Cardiac fibroblast (primary cell): Measurements from ENCODE around the gene OR6N2.
A peak's percentile ranks its signal among the peaks of the same experiment; 100 is the strongest.

ENCODE experiments used
- DNase-seq, 2 donors: peaks; one replicate each; pipeline versions ENCODE4 v3.0.0 to v3.0.0-alpha.2; 2010; ENCODE audit warnings: low read depth in 2 of 2
- H3K4me3 ChIP-seq, 2 donors: replicated peaks in 1 of 2; 1 replicate in 1 of 2; 2 replicates in 1 of 2; pipeline ENCODE4 v1.5.1; 2011; ENCODE audit warnings: low read depth in 2 of 2, low read length in 2 of 2, mild to moderate bottlenecking in 2 of 2, moderate library complexity in 1 of 2
- CTCF ChIP-seq: IDR thresholded peaks from one replicate; pipeline ENCODE4 v1.5.1; 2011; ENCODE audit warnings: low read depth, mild to moderate bottlenecking, low read length, inconsistent platforms

The OR6N2 gene

GRCh38 chr1:158814970-158815369, 34.0 kb upstream of the OR6N2 start:
- H3K4me3 ChIP-seq: no peak overlapping the region
- no peak for DNase-seq
- TF ChIP-seq CTCF: no peak

GRCh38 chr1:158813164-158813563, 32.2 kb upstream of the OR6N2 start:
- no peak overlapping the region for H3K4me3 ChIP-seq
- TF ChIP-seq CTCF: no peak
- DNase-seq: no peak

GRCh38 chr1:158812336-158812735, 31.3 kb upstream of the OR6N2 start:
- no peak for DNase-seq
- no peak for TF ChIP-seq CTCF
- no peak overlapping the region for H3K4me3 ChIP-seq

- TF ChIP-seq CTCF: no peak
- no peak for DNase-seq
- H3K4me3 ChIP-seq: no peak overlapping the region
Observed at GRCh38 chr1:158810311-158810710, 29.3 kb upstream of the OR6N2 start.

GRCh38 chr1:158809862-158810261, 28.9 kb upstream of the OR6N2 start:
- no peak overlapping the region for H3K4me3 ChIP-seq
- no peak for TF ChIP-seq CTCF
- DNase-seq: no peak

GRCh38 chr1:158809256-158809655, 28.3 kb upstream of the OR6N2 start:
- TF ChIP-seq CTCF: no peak
- no peak for DNase-seq
- no peak overlapping the region for H3K4me3 ChIP-seq

- TF ChIP-seq CTCF: no peak
- H3K4me3 ChIP-seq: no peak overlapping the region
- peak in 1 of 2 donors; percentile 12 for DNase-seq
Observed at GRCh38 chr1:158806916-158807536, 26.0 kb upstream of the OR6N2 start.
